ENCODE measurements around the gene SCNN1B. TPM values are rescaled to one million over a fixed set of nuclear protein-coding genes. Genes with fewer than 3 reads are reported as not detected.
"Not testable (repeated sequence)": the region's sequence is repeated elsewhere in the genome, so short reads cannot be mapped to it uniquely, and the experiment has no call there.

The SCNN1B gene
- total RNA-seq, 4 donors from 2014 or later, result 0.31 to 4.7 (median 2.6) TPM

GRCh38 chr16:23362460-23363317 lies 60.6 kb downstream of the SCNN1B start:
- ATAC-seq, result peak; percentile 72
- 68 to 100% methylated on average over 1 to 10 of the region's 11 CpGs for WGBS, 2 donors (ENCODE audit: low coverage in 1 of 2)
- H3K4me1 ChIP-seq, result peaks cover 0 to 13% (median 0%) of the 10 kb centered on the region in 3 donors
- no peak for TF ChIP-seq EP300 (IDR thresholded peaks at IDR 0.05)
- TF ChIP-seq POLR2AphosphoS5 (IDR thresholded peaks at IDR 0.05), result no peak
- no peak for TF ChIP-seq POLR2A (IDR thresholded peaks at IDR 0.05)
- no peak for TF ChIP-seq CTCF (IDR thresholded peaks at IDR 0.05)
- H3K36me3 ChIP-seq, result no peaks in the 10 kb centered on the region
- H3K4me3 ChIP-seq, result no peak overlapping the region
- no peaks in the 10 kb centered on the region for H3K27me3 ChIP-seq
- H3K27ac ChIP-seq, result peak overlapping the region in 3 of 4 donors; percentile 17 to 57 (median 48)
- no peaks in the 10 kb centered on the region for H3K9me3 ChIP-seq

DNA sequence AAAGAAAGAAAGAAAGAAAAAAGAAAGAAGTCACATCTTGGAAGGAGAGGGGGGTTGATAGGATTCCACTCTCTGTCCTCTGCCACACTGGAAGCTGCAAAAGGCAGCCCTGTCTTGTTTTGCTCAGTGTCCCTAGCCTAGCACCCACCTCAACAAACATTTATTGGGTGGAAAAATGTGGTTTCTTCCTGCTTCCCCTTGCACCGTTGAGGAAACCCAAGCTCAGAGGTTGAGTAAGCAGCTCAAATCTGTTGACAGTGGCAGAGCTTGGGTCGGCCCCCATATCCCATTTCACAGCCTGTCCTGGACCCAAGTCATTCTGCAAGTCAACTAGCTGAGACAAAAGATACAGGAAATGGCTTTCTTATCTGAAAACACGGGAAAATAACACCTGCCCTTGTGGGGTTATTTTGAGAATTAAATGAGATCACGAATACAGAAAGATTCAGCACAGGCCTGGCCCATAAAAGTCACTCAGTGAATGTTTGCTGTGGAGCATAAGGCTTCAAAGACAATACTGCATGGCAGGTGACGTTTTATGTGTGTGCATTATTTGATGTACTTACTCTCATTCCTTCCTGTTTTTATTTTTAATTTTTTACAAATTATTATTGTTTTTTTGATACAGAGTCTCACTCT lies 63.6 kb downstream of the SCNN1B start:
- H3K4me3 ChIP-seq, result no peak overlapping the region
- no peak for TF ChIP-seq POLR2A (IDR thresholded peaks at IDR 0.05)
- TF ChIP-seq POLR2AphosphoS5 (IDR thresholded peaks at IDR 0.05), result no peak
- TF ChIP-seq EP300 (IDR thresholded peaks at IDR 0.05), result no peak
- TF ChIP-seq CTCF (IDR thresholded peaks at IDR 0.05), result no peak
- no peak for ATAC-seq
- WGBS, 2 donors (ENCODE audit: low coverage in 1 of 2), result 28 to 36% methylated on average over 3 to 5 of the region's 5 CpGs
- peaks cover 0 to 13% (median 0%) of the 10 kb centered on the region in 3 donors for H3K4me1 ChIP-seq
- H3K9me3 ChIP-seq, result no peaks in the 10 kb centered on the region
- no peak overlapping the region for H3K27ac ChIP-seq
- no peaks in the 10 kb centered on the region for H3K36me3 ChIP-seq
- peaks cover 13% of the 10 kb centered on the region for H3K27me3 ChIP-seq

GRCh38 chr16:23366341-23366740 lies 64.2 kb downstream of the SCNN1B start:
- H3K9me3 ChIP-seq, ATAC-seq, H3K36me3 ChIP-seq, H3K27ac ChIP-seq, H3K4me3 ChIP-seq: not testable (repeated sequence)
- Histone ChIP-seq H3K27me3 (peaks cover 19% of the 10 kb centered on the region), H3K4me1 (peaks cover 0 to 13% (median 0%) of the 10 kb centered on the region in 3 donors)
- WGBS, 2 donors (ENCODE audit: low coverage in 1 of 2), result 48 to 64% methylated on average over 2 to 3 of the region's 7 CpGs

DNA sequence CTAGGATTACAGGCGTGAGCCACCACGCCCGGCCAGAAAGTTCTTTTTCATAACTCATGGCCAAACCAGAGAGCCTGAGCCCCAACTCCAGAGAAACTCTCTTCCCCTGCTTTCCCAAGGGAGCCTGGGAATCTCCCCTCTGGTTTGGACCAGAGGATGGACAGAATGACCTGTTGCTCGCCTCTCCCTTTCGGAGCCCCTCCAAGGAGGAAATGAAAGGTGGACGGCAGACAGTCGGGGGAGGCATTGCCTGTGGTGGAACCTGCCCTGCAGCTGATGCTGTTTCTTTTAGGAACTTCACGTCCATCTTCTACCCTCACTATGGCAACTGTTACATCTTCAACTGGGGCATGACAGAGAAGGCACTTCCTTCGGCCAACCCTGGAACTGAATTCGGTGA lies 65.5 kb downstream of the SCNN1B start:
- 78% methylated on average over 3 of the region's 10 CpGs; no CpG with 5 or more reads in 1 of the 2 donors for WGBS, 2 donors (ENCODE audit: low coverage in 1 of 2)
- Histone ChIP-seq H3K9me3 (no peaks in the 10 kb centered on the region), H3K27ac (no peak overlapping the region), H3K4me1 (peaks cover 0 to 5% (median 0%) of the 10 kb centered on the region in 3 donors), H3K36me3 (no peaks in the 10 kb centered on the region), H3K4me3 (no peak overlapping the region), H3K27me3 (peaks cover 27% of the 10 kb centered on the region)
- no peak for ATAC-seq
- TF ChIP-seq CTCF (IDR thresholded peaks at IDR 0.05), result no peak
- TF ChIP-seq EP300 (IDR thresholded peaks at IDR 0.05), result no peak
- no peak for TF ChIP-seq POLR2A (IDR thresholded peaks at IDR 0.05)
- no peak for TF ChIP-seq POLR2AphosphoS5 (IDR thresholded peaks at IDR 0.05)

GRCh38 chr16:23367988-23368387 lies 65.9 kb downstream of the SCNN1B start:
- no peak overlapping the region for H3K4me3 ChIP-seq
- no peak overlapping the region for H3K27ac ChIP-seq
- no peak for TF ChIP-seq POLR2AphosphoS5 (IDR thresholded peaks at IDR 0.05)
- TF ChIP-seq POLR2A (IDR thresholded peaks at IDR 0.05), result no peak
- TF ChIP-seq EP300 (IDR thresholded peaks at IDR 0.05), result no peak
- TF ChIP-seq CTCF (IDR thresholded peaks at IDR 0.05), result no peak
- 82% methylated on average over 3 of the region's 8 CpGs; no CpG with 5 or more reads in 1 of the 2 donors for WGBS, 2 donors (ENCODE audit: low coverage in 1 of 2)
- H3K9me3 ChIP-seq, result no peaks in the 10 kb centered on the region
- H3K27me3 ChIP-seq, result peaks cover 27% of the 10 kb centered on the region
- H3K4me1 ChIP-seq, result peaks cover 0 to under 1% (median 0%) of the 10 kb centered on the region in 3 donors
- H3K36me3 ChIP-seq, result no peaks in the 10 kb centered on the region
- ATAC-seq, result no peak

All from gastroesophageal sphincter (tissue), 4 donors.